ENCODE data around the gene UXT.

DNA sequence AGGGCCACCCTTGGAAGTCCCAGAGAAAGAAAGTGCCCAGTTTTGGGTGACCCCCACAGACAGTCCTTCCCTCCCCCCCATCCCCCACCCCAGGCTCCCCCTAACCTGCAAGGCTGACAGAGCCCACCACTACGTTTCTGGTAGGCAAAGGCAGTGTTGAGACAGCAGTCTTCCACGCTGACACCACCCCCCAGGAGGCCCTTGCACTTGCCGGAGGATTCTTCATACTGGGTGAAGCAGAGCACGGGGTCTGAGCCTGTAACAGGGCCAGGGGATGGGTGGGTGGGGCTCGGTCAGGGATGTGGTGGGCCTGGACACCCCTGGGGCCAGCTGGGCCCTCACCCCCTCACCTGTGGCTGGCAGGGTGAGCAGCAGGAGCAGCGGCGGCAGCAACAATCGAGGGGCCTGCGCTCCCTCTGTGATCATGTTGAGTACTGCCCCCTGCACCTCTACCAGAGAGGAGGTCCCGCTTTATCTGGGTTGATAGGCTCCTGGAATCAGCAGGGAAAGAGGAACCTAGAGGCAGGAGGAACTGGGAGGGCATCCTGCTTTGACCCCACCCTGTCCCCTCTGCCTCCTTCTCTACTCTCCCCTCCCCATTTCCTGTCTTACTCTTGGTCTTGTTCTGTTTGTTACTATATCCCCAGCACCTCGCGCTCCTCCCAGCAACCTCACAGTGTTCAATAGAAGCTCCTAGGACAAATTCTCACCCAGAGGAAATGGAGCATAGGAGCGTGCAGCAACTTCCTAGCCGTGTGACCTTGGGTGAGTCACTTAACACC lies 29.4 kb downstream of the UXT start, which contains the start of gene CFP:
- TF ChIP-seq, protein P1, sequence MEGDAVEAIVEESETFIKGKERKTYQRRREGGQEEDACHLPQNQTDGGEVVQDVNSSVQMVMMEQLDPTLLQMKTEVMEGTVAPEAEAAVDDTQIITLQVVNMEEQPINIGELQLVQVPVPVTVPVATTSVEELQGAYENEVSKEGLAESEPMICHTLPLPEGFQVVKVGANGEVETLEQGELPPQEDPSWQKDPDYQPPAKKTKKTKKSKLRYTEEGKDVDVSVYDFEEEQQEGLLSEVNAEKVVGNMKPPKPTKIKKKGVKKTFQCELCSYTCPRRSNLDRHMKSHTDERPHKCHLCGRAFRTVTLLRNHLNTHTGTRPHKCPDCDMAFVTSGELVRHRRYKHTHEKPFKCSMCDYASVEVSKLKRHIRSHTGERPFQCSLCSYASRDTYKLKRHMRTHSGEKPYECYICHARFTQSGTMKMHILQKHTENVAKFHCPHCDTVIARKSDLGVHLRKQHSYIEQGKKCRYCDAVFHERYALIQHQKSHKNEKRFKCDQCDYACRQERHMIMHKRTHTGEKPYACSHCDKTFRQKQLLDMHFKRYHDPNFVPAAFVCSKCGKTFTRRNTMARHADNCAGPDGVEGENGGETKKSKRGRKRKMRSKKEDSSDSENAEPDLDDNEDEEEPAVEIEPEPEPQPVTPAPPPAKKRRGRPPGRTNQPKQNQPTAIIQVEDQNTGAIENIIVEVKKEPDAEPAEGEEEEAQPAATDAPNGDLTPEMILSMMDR (IDR thresholded peaks at IDR 0.05), result no peak
- no peak for TF ChIP-seq POLR2A (IDR thresholded peaks at IDR 0.05)
